H1 (cell line): ENCODE results near the gene CACNA1B. TPM values are rescaled to one million over a fixed set of nuclear protein-coding genes. Genes with fewer than 3 reads are reported as not detected.

ENCODE experiments used
- ASH2L ChIP-seq: fragments of 200-600, 300-600 bp; sonication (generic); IDR thresholded peaks from one replicate; pipeline ENCODE4 v1.7.1; 2017; ENCODE audit warnings: low read length
- ATF3 ChIP-seq: IDR thresholded peaks from 2 replicates; pipeline ENCODE4 v1.6.1; 2011; ENCODE audit warnings: low read depth, mild to moderate bottlenecking, low read length; ENCODE audit not compliant: insufficient read depth
- TEAD4 ChIP-seq: IDR thresholded peaks from 2 replicates; pipeline ENCODE4 v1.6.1; 2012; ENCODE audit warnings: low read depth, low read length, inconsistent platforms, mixed read lengths
- polyA plus RNA-seq, 7 experiments: library from polyadenylated mRNA; depleted of rRNA in 3 of 7; stranded (reverse) in 5 of 7; unstranded in 2 of 7; fragments of >200 nt in 5 of 7; fragments of 200-250 nt in 2 of 7; gene quantifications; 1 replicate in 5 of 7; 2 replicates in 1 of 7; 4 replicates in 1 of 7; pipeline versions ENCODE4 v1.2.1 to v1.2.3, GENCODE V29; 2011 to 2013; ENCODE audit warnings: missing spikeins in 2 of 7, mixed read lengths in 2 of 7
- total RNA-seq: library from RNA; stranded (reverse); fragmentation: NEBNext Ultra II Directional; extraction: Animal tissue kit (Norgen Biotek cat#: 25700); gene quantifications from 2 replicates; pipeline ENCODE4 v1.2.1, GENCODE V29; 2021

The CACNA1B gene
- total and polyA plus RNA-seq, 2 of the 8 experiments (the other 6 are each of a cell fraction or from before 2014, with no cell fraction given) = 1.5 to 5.7 TPM

DNA sequence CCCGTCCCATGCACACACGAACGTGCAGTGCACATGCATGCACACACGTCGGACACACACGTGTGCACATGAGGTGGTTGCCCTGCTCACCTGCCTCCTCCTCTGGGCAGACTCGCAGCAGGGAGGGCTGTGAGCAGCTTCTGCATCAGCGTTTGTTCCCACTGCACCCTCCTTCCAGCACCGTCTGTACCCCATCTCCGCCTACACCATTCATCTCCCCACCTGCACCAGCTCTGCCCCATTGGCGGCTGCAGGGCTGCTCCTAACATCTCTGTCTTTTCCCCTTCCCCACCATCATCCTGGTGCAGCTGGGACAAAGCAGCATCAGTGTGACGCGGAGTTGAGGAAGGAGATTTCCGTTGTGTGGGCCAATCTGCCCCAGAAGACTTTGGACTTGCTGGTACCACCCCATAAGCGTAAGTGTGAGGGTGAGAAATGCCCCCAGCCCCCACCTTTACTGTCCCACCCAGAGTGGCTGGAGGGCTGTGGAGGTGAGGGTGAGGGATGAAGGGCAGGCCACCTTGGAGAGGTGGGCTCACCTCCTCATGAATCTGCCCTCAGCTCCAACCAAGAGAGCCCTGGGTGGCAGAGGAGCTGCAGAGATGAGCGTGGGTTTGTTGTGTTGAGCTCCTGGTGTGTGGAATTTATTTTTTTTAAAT lies 234.6 kb downstream of the CACNA1B start (continued):
- TF ChIP-seq ASH2L (no peak), TEAD4 (no peak), ATF3 (no peak)
